Tibial nerve (tissue), 4 donors: ENCODE results near the gene PLXNA4. TPM values are rescaled to one million over a fixed set of nuclear protein-coding genes. Genes with fewer than 3 reads are reported as not detected.

Experiments
- DNase-seq, 2 donors: peaks; one replicate each; pipeline ENCODE4 v3.0.0-alpha.2; 2019; ENCODE audit warnings: low spot score in 2 of 2
- H3K27ac ChIP-seq, 4 donors: fragments of 200-600 bp; sonication (generic) in 3 of 4; one replicate each; pipeline ENCODE4 v1.5.1; 2017 to 2019; ENCODE audit warnings: mild to moderate bottlenecking in 1 of 4
- H3K27me3 ChIP-seq, 2 donors: fragments of 200-600 bp; sonication (generic) in 1 of 2; one replicate each; pipeline versions ENCODE4 v1.5.1 to v1.6.0; 2017 to 2019
- H3K36me3 ChIP-seq, 3 donors: fragments of 200-600 bp; sonication (generic); one replicate each; pipeline ENCODE4 v1.5.1; 2018 to 2019
- H3K4me1 ChIP-seq, 4 donors: fragments of 200-600 bp; sonication (generic) in 3 of 4; one replicate each; pipeline ENCODE4 v1.5.1; 2017 to 2019
- H3K4me3 ChIP-seq, 4 donors: fragments of 200-600 bp; sonication (generic) in 3 of 4; one replicate each; pipeline ENCODE4 v1.5.1; 2017 to 2019; ENCODE audit warnings: mild to moderate bottlenecking in 1 of 4, moderate library complexity in 1 of 4
- H3K9me3 ChIP-seq, 4 donors: fragments of 200-600 bp; sonication (generic) in 3 of 4; one replicate each; pipeline ENCODE4 v1.5.1; 2017 to 2019
- CTCF ChIP-seq, 5 experiments: fragments of 200-600 bp in 3 of 5; fragments of 450-650 bp in 2 of 5; sonication (generic) in 3 of 5; IDR thresholded peaks; one replicate each; pipeline ENCODE4 v1.5.1; 2016 to 2019; ENCODE audit warnings: antibody characterized with exemption in 5 of 5, mild to moderate bottlenecking in 3 of 5, moderate library complexity in 2 of 5
- EP300 ChIP-seq, 2 donors: sonication (generic); formaldehyde crosslinking; IDR thresholded peaks; one replicate each; pipeline ENCODE4 v1.6.1; 2017; ENCODE audit warnings: antibody characterized with exemption in 2 of 2, mild to moderate bottlenecking in 1 of 2
- POLR2A ChIP-seq, 2 donors: fragments of 450-650 bp; IDR thresholded peaks; one replicate each; pipeline ENCODE4 v1.6.1; 2017; ENCODE audit warnings: antibody characterized with exemption in 2 of 2, mild to moderate bottlenecking in 2 of 2, moderate library complexity in 2 of 2
- WGBS, 2 donors: methylation state at CpG; one replicate each; pipeline ENCODE4 v1.1.5; 2018; 5-methylcytosine and 5-hydroxymethylcytosine counted together
- total RNA-seq, 4 donors: library from RNA; depleted of rRNA; stranded (reverse); fragments of >200 nt; gene quantifications; one replicate each; pipeline ENCODE4 v1.1.0, GENCODE V29; 2016

The PLXNA4 gene
- total RNA-seq, 4 donors from 2014 or later = 12.6 to 32.4 (median 13.7) TPM

DNA sequence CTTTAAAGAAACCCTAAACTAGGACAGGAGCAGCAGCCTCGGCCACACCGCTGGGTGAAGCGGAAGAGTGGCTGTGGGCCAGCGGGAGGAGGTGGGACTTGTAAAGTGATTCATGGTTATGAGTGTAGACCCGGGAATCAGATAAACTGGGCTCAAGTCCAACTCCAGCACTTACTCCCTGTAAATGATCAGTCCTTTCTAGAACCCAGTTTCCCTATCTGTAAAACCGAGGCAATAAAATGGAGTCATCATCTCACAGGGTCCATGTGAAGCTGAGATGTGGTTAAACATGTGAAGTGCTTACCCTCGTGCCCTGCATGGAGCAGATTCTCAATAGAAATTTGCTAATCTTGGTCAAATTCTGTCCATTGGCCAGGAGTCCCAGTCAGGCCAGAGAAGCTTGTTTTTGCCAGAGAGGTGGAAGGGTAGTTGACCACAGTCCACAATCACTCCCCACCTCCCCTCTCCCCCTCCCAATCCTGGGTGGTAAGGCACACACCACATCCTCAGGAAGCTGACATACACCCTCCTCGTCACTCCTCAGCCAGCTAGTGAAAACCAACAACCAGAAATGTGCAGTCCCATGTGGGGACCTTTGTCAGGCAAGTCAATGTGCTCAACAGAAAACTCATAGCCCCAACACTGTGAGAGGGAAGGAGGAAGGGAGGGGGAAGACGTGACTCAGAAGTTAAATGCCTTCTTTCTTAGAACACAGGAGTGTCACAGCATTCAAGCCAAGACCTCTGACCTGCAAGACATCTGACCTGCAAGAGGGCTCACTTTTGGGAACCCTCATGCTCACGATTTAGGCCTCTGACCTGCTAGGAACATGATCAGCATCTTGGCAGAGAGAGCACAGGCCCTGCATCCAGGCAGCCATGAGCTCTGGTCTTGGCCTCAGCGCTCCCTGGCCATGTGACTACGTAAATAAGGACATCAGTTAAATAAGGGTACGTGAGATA is 145.1 kb downstream of the PLXNA4 start:
- peak in 1 of 2 donors; percentile 9 for TF ChIP-seq EP300 (IDR thresholded peaks at IDR 0.05)
- no peak for TF ChIP-seq CTCF (IDR thresholded peaks at IDR 0.05)
- Histone ChIP-seq H3K4me1 (no peaks in the 10 kb centered on the region), H3K9me3 (no peaks in the 10 kb centered on the region), H3K36me3 (no peaks in the 10 kb centered on the region), H3K4me3 (no peak overlapping the region), H3K27me3 (no peaks in the 10 kb centered on the region), H3K27ac (no peak overlapping the region)
- no peak for DNase-seq
- WGBS, 2 donors = 61 to 64% methylated on average over 11 to 13 of the region's 13 CpGs

GRCh38 chr7:132430041-132430855 is 146.0 kb downstream of the PLXNA4 start:
- no peak for DNase-seq
- 84 to 86% methylated on average over 4 of the region's 4 CpGs for WGBS, 2 donors
- Histone ChIP-seq H3K27ac (no peak overlapping the region), H3K36me3 (no peaks in the 10 kb centered on the region), H3K9me3 (no peaks in the 10 kb centered on the region), H3K27me3 (no peaks in the 10 kb centered on the region), H3K4me3 (no peak overlapping the region), H3K4me1 (no peaks in the 10 kb centered on the region)
- no peak for TF ChIP-seq POLR2A (IDR thresholded peaks at IDR 0.05)
- TF ChIP-seq EP300 (IDR thresholded peaks at IDR 0.05) = no peak

DNA sequence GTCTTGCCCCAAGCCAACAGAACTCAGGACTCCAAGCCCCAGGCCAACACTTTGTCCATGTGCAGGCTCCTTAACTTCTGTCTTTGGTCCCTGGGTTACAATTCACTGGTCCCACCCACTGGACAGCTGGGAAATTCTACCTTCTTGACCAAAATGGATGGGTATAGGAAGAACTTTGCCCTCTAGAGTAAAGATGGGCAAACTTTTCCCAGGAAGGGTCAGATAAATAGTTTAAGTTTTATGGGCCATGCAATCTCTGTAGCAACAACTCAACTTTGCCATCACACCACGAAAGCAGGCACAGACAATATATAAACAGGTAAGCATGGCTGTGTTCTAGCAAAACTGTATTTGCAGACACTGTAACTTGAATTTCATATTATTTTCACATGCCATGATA is 147.1 kb downstream of the PLXNA4 start:
- H3K36me3 ChIP-seq = no peaks in the 10 kb centered on the region
- no peak overlapping the region for H3K4me3 ChIP-seq
- no peaks in the 10 kb centered on the region for H3K9me3 ChIP-seq
- peaks cover 0 to 3% (median 0%) of the 10 kb centered on the region in 4 donors for H3K4me1 ChIP-seq
- no peak overlapping the region for H3K27ac ChIP-seq
- no peak for DNase-seq
- WGBS, 2 donors = 100% methylated on average over 1 of the region's 1 CpG
- no peak for TF ChIP-seq CTCF (IDR thresholded peaks at IDR 0.05)
- TF ChIP-seq EP300 (IDR thresholded peaks at IDR 0.05) = no peak
- H3K27me3 ChIP-seq = no peaks in the 10 kb centered on the region

DNA sequence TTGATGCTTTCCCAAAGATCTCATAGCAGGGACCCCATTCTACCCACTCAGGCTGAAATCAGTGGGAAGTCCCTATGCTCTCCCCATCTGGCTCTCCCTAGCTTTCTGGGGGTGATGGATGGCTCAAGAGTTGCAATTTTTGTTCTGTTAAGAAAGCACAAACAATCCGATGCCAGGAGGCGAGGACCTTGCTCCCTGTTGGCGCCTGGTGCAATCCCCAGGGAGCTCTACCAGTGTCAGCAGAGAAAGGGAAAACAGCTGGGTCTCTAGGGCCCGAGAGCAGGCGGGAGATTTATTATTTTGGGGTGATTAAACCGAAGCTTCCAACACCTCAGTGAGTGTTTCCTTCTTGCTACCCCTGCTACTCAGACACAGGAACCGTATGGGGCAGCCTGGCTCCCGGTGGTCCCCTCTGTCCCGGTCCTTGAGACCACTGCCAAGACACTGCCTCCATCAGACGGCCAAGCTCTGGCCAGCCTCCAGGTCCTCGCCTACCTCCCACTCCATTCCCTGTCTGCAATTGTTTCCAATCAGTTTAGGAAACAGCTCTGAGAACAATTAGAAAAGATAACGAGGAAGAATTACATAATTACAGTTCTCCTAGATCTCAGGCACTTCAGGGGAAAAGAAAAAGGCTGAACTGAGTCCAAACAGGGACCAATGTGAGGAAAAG is 147.9 kb downstream of the PLXNA4 start:
- no peaks in the 10 kb centered on the region for H3K27me3 ChIP-seq
- TF ChIP-seq CTCF (IDR thresholded peaks at IDR 0.05) (no peak), POLR2A (IDR thresholded peaks at IDR 0.05) (no peak), EP300 (IDR thresholded peaks at IDR 0.05) (no peak)
- H3K9me3 ChIP-seq = no peaks in the 10 kb centered on the region
- H3K4me1 ChIP-seq = peaks cover 0 to 11% (median 0%) of the 10 kb centered on the region in 4 donors
- H3K36me3 ChIP-seq = no peaks in the 10 kb centered on the region
- no peak for DNase-seq
- H3K27ac ChIP-seq = no peak overlapping the region
- H3K4me3 ChIP-seq = no peak overlapping the region
- 52% methylated on average over 12 of the region's 12 CpGs for WGBS, 2 donors

DNA sequence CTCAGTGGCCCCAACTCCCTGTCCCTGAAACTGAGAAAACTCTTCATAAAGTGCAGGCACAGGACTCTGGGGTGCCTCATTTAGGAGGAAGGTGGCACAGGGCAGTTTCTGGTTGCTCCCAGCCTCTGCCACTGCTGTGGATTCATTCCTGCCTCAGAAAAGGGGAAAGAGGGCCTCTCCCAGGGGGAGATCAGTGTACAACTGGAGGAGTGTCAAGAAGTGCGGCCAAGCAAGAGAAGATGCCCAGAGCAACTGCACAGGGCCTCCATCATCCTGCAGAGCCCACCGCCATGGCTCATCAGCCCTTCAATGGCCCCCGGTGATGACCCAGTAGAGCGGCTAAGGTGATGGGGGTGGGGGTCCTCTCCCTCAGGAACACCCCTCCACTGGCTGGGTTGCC is 150.3 kb downstream of the PLXNA4 start:
- Histone ChIP-seq H3K36me3 (no peaks in the 10 kb centered on the region), H3K27me3 (no peaks in the 10 kb centered on the region), H3K9me3 (no peaks in the 10 kb centered on the region), H3K27ac (no peak overlapping the region), H3K4me1 (peaks cover 0 to 16% (median 0%) of the 10 kb centered on the region in 4 donors), H3K4me3 (no peak overlapping the region)
- WGBS, 2 donors = 90 to 100% methylated on average over 4 of the region's 4 CpGs
- DNase-seq = no peak
- TF ChIP-seq EP300 (IDR thresholded peaks at IDR 0.05) (no peak), CTCF (IDR thresholded peaks at IDR 0.05) (no peak), POLR2A (IDR thresholded peaks at IDR 0.05) (no peak)
